ENCODE data around the gene TMEM18. TPM values are rescaled to one million over a fixed set of nuclear protein-coding genes. Genes with fewer than 3 reads are reported as not detected.

Gene TMEM18
- total and polyA plus RNA-seq, 8 donors: 1.4 to 31.1 (median 14.5) TPM

DNA sequence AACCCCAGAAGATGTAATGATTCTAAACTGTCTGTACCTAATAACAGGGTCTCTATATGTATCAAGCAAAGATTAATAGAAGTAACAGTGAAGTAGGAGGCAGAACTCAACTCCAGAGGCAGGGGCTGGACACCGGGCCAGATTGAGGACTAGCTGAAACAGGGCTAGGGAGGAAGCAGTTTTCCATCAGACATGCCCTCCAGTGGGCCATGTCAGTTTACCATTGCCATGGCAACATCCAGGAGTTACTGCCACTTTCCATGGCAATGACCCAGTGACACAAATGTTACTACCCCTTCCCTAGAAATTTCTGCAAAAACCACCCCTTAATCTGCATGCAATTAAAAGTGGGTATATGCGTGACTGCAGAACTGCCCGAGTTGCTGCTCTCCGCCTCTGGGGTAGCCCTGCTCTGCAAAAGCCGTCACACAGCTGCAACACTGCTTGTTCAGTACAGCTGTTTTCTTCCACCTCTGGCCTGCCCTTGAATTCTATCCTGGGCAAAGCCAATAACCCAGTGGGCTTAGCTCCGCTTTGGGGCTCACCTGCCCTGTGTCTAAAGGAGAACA lies 58.7 kb downstream of the TMEM18 start:
- Histone ChIP-seq H3K27ac (no peak overlapping the region), H3K9me3 (peaks cover 4 to 14% (median 8%) of the 10 kb centered on the region in 4 donors), H3K4me1 (no peaks in the 10 kb centered on the region), H3K27me3 (no peaks in the 10 kb centered on the region), H3K4me3 (no peak overlapping the region), H3K36me3 (no peaks in the 10 kb centered on the region)
- DNase-seq: no peak
- no peak for TF ChIP-seq EP300 (IDR thresholded peaks at IDR 0.05)
- TF ChIP-seq POLR2A (IDR thresholded peaks at IDR 0.05): no peak
- TF ChIP-seq, protein P1, sequence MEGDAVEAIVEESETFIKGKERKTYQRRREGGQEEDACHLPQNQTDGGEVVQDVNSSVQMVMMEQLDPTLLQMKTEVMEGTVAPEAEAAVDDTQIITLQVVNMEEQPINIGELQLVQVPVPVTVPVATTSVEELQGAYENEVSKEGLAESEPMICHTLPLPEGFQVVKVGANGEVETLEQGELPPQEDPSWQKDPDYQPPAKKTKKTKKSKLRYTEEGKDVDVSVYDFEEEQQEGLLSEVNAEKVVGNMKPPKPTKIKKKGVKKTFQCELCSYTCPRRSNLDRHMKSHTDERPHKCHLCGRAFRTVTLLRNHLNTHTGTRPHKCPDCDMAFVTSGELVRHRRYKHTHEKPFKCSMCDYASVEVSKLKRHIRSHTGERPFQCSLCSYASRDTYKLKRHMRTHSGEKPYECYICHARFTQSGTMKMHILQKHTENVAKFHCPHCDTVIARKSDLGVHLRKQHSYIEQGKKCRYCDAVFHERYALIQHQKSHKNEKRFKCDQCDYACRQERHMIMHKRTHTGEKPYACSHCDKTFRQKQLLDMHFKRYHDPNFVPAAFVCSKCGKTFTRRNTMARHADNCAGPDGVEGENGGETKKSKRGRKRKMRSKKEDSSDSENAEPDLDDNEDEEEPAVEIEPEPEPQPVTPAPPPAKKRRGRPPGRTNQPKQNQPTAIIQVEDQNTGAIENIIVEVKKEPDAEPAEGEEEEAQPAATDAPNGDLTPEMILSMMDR (IDR thresholded peaks at IDR 0.05): no peak
- TF ChIP-seq POLR2AphosphoS5 (IDR thresholded peaks at IDR 0.05): no peak
- WGBS, 5 donors: 90 to 93% (median 91%) methylated on average over 6 of the region's 6 CpGs
- intact Hi-C loops (cut with DNase I; ENCODE audit: low total_unique reads): no loop called here

DNA sequence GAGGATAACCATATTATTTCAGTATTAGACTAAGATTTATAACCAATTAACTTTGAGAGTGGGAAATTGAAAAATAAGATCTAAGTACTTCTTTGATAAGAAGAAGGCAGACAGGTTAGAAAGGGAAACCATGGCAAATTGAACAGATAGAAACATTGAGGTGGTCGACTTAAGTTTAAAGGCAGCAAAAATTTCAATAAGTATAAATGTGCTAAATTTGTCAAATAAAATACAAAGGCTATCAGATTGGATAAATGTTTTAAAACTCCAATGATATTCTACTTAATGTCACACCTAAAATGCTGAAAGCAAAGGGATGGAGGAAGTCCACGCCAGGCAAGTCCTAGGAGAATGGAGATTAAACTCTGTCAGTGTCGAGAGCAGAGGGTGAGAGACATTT lies 59.2 kb downstream of the TMEM18 start:
- H3K36me3 ChIP-seq: no peaks in the 10 kb centered on the region
- no peak for DNase-seq
- H3K27me3 ChIP-seq: no peaks in the 10 kb centered on the region
- H3K4me3 ChIP-seq: no peak overlapping the region
- H3K4me1 ChIP-seq: no peaks in the 10 kb centered on the region
- no peak overlapping the region for H3K27ac ChIP-seq
- H3K9me3 ChIP-seq: peaks cover 4 to 14% (median 8%) of the 10 kb centered on the region in 4 donors
- TF ChIP-seq POLR2AphosphoS5 (IDR thresholded peaks at IDR 0.05): no peak
- TF ChIP-seq EP300 (IDR thresholded peaks at IDR 0.05): no peak
- TF ChIP-seq, protein P1 (IDR thresholded peaks at IDR 0.05): no peak
- TF ChIP-seq POLR2A (IDR thresholded peaks at IDR 0.05): no peak
- intact Hi-C loops (cut with DNase I; ENCODE audit: low total_unique reads): no loop called here
- WGBS, 5 donors: 79 to 91% (median 87%) methylated on average over 3 of the region's 3 CpGs
